GM12878 (cell line): ENCODE results near the gene MEIOB. TPM values are rescaled to one million over a fixed set of nuclear protein-coding genes. Genes with fewer than 3 reads are reported as not detected.

Source experiments
- ATAC-seq: fragments of 200-7000 bp; cut with Tn5 transposase; 3 replicates; pipeline ENCODE4 v1.9.1; 2020; ENCODE audit warnings: mild to moderate bottlenecking, moderate library complexity
- BruUV-seq: library from RNA; stranded (reverse); fragments of 400-500 nt; replicated peaks from 2 replicates; lab custom pipeline; 2021; lab: Mats Ljungman, UMichigan
- CTCF ChIA-PET: fragments of 300-600 bp; sonication (Branson Sonifier 250); formaldehyde crosslinking; extraction: SDS; loops from one replicate; lab custom pipeline; 2021; ENCODE audit warnings: inconsistent platforms; lab: Yijun Ruan, JAX
- POLR2A ChIA-PET: fragments of 350-600 bp; formaldehyde crosslinking; extraction: SDS; loops from one replicate; lab custom pipeline; 2021; ENCODE audit warnings: inconsistent platforms; lab: Charles Lee
- RAD21 ChIA-PET: fragments of 300-600 bp; sonication (Branson Sonifier 250); formaldehyde crosslinking; loops from one replicate; lab custom pipeline; 2023; ENCODE audit warnings: antibody characterized with exemption; ENCODE audit not compliant: unreplicated experiment; lab: Charles Lee
- SMC1A ChIA-PET: fragments of 300-600 bp; sonication (Branson Sonifier 250); formaldehyde crosslinking; loops from one replicate; lab custom pipeline; 2023; ENCODE audit not compliant: unreplicated experiment, uncharacterized antibody; lab: Charles Lee
- DNase-seq: peaks from one replicate; pipeline ENCODE4 v3.0.0-alpha.2; 2011; ENCODE audit warnings: low read depth, low spot score
- FAIRE-seq: peaks from 3 replicates; lab custom pipeline; 2011; peaks lifted over from hg19 to GRCh38; lab: Jason Lieb, UNC
- H2AFZ ChIP-seq: 2 replicates; pipeline ENCODE4 v1.6.0; 2011; ENCODE audit warnings: low read depth, low read length, control low read depth; ENCODE audit not compliant: control insufficient read depth
- H3K27ac ChIP-seq: 2 replicates; pipeline ENCODE4 v1.5.1; 2011; ENCODE audit warnings: control low read depth; ENCODE audit not compliant: control insufficient read depth, insufficient read depth
- H3K27me3 ChIP-seq, 2 experiments: replicated peaks in 1 of 2; 2 replicates each; pipeline versions ENCODE4 v1.6.0 to v1.6.1; 2011; ENCODE audit warnings: low read length in 1 of 2; ENCODE audit not compliant: control insufficient read depth in 2 of 2, insufficient read depth in 2 of 2
- H3K36me3 ChIP-seq, 2 experiments: 2 replicates each; pipeline ENCODE4 v1.5.1; 2011; ENCODE audit warnings: low read length in 1 of 2; ENCODE audit not compliant: control insufficient read depth in 2 of 2, insufficient read depth in 2 of 2
- H3K4me1 ChIP-seq: 2 replicates; pipeline ENCODE4 v1.6.1; 2011; ENCODE audit warnings: mild to moderate bottlenecking, low read length, moderate library complexity, mixed read lengths; ENCODE audit not compliant: control insufficient read depth, insufficient read depth
- H3K4me2 ChIP-seq: 2 replicates; pipeline ENCODE4 v1.6.0; 2011; ENCODE audit warnings: control low read depth; ENCODE audit not compliant: control insufficient read depth, insufficient read depth
- H3K4me3 ChIP-seq: fragments of 200-600 bp; sonication (generic); 2 replicates; pipeline ENCODE4 v1.5.1; 2016
- H3K79me2 ChIP-seq: 2 replicates; pipeline ENCODE4 v1.6.0; 2011; ENCODE audit warnings: low read length; ENCODE audit not compliant: control insufficient read depth, insufficient read depth
- H3K9ac ChIP-seq: 2 replicates; pipeline ENCODE4 v1.8.0; 2011; ENCODE audit warnings: low read length, control low read depth, mixed read lengths; ENCODE audit not compliant: control insufficient read depth, insufficient read depth
- H3K9me3 ChIP-seq: replicated peaks from 3 replicates; pipeline ENCODE4 v1.5.1; 2011; ENCODE audit warnings: mild to moderate bottlenecking, low read length; ENCODE audit not compliant: control insufficient read depth, insufficient read depth
- H4K20me1 ChIP-seq: 2 replicates; pipeline ENCODE4 v1.6.0; 2011; ENCODE audit not compliant: control insufficient read depth, insufficient read depth
- CHD4 ChIP-seq: fragments of 200-600 bp; sonication (generic); IDR thresholded peaks from 2 replicates; pipeline ENCODE4 v1.6.1; 2016; ENCODE audit warnings: mild to moderate bottlenecking
- ETV6 ChIP-seq, 2 experiments: fragments of 450-650 bp in 1 of 2; IDR thresholded peaks in 1 of 2; conservative IDR thresholded peaks in 1 of 2; 2 replicates each; pipeline ENCODE4 v1.6.1; 2014; ENCODE audit warnings: antibody characterized with exemption in 1 of 2, borderline replicate concordance in 1 of 2, low read depth in 1 of 2, mild to moderate bottlenecking in 1 of 2, moderate library complexity in 1 of 2
- IKZF2 ChIP-seq, 2 experiments: fragments of 450-650 bp; IDR thresholded peaks; 2 replicates each; pipeline ENCODE4 v1.6.1; 2017; ENCODE audit warnings: mild to moderate bottlenecking in 2 of 2, moderate library complexity in 2 of 2
- MTA2 ChIP-seq: fragments of 450-650 bp; IDR thresholded peaks from 2 replicates; pipeline ENCODE4 v1.6.1; 2016; ENCODE audit warnings: low read depth, mild to moderate bottlenecking, moderate library complexity
- MTA3 ChIP-seq: IDR thresholded peaks from 2 replicates; pipeline ENCODE4 v1.6.1; 2012; ENCODE audit warnings: low read length, inconsistent platforms, borderline replicate concordance
- NFYA ChIP-seq: IDR thresholded peaks from 2 replicates; pipeline ENCODE4 v1.6.1; 2011; ENCODE audit warnings: low read depth, mild to moderate bottlenecking, low read length, improper control_type of control experiment, borderline replicate concordance
- POLR2A ChIP-seq: IDR thresholded peaks from 2 replicates; pipeline ENCODE4 v1.6.1; 2011; ENCODE audit warnings: low read depth, mild to moderate bottlenecking, low read length
- POLR2AphosphoS2 ChIP-seq: IDR thresholded peaks from 2 replicates; pipeline ENCODE4 v1.6.1; 2011; ENCODE audit warnings: low read depth, mild to moderate bottlenecking, low read length, improper control_type of control experiment, moderate library complexity
- SMC3 ChIP-seq: IDR thresholded peaks from 2 replicates; pipeline ENCODE4 v1.6.1; 2011; ENCODE audit warnings: low read length, improper control_type of control experiment, borderline replicate concordance
- SPI1 ChIP-seq: IDR thresholded peaks from 2 replicates; pipeline ENCODE4 v1.6.1; 2011; ENCODE audit warnings: low read depth, mild to moderate bottlenecking, low read length, moderate library complexity, borderline replicate concordance; ENCODE audit not compliant: insufficient read depth
- SREBF2 ChIP-seq: IDR thresholded peaks from 2 replicates; pipeline ENCODE4 v1.6.1; 2012; ENCODE audit warnings: mild to moderate bottlenecking, low read length
- YY1 ChIP-seq: IDR thresholded peaks from 2 replicates; pipeline ENCODE4 v1.6.1; 2011; ENCODE audit warnings: low read depth, mild to moderate bottlenecking, low read length
- ZBTB40 ChIP-seq: fragments of 450-650 bp; IDR thresholded peaks from 2 replicates; pipeline ENCODE4 v1.6.1; 2016; ENCODE audit warnings: mild to moderate bottlenecking, moderate library complexity, borderline replicate concordance
- WGBS: methylation state at CpG from one replicate; pipeline ENCODE4 v1.1.6; 2016; ENCODE audit warnings: low lambda C conversion rate; ENCODE audit not compliant: insufficient replicate concordance, insufficient coverage; ENCODE audit errors: missing lambda C conversion rate; 5-methylcytosine and 5-hydroxymethylcytosine counted together
- in situ Hi-C: fragments of 300-500 bp; cut with MboI; formaldehyde crosslinking; loops from 9 replicates; pipeline ENCODE4 v1.14.3; 2018; ENCODE audit warnings: mixed read lengths
- intact Hi-C: fragments of 100-400 bp; cut with micrococcal nuclease; formaldehyde crosslinking; loops from one replicate; pipeline ENCODE4 v1.14.2; 2022; ENCODE audit not compliant: unreplicated experiment
- polyA plus RNA-seq, 11 experiments: library from polyadenylated mRNA; depleted of rRNA in 4 of 11; unstranded in 6 of 11; stranded (reverse) in 5 of 11; fragments of >200 nt; fragmentation: Nextera tagmentation in 4 of 11; fragmentation: Illumina TruSeq in 1 of 11; extraction: Ambion mirVana in 4 of 11; extraction: Trizol in 1 of 11; gene quantifications; 1 replicate in 1 of 11; 2 replicates in 10 of 11; pipeline versions ENCODE4 v1.2.1 to v1.2.3, GENCODE V29; 2011 to 2016; ENCODE audit warnings: inconsistent platforms in 2 of 11, missing spikeins in 2 of 11, low read depth in 1 of 11
- total RNA-seq, 4 experiments: library from RNA; depleted of rRNA in 3 of 4; stranded (reverse); fragments of >200 nt in 3 of 4; fragmentation: Illumina TruSeq in 1 of 4; extraction: Trizol in 1 of 4; gene quantifications; 2 replicates each; pipeline versions ENCODE4 v1.2.1 to v1.2.3, GENCODE V29; 2013 to 2021

The MEIOB gene
- total and polyA plus RNA-seq, 10 of the 15 experiments (the other 5 are each of a cell fraction or from before 2014, with no cell fraction given) = 0.04 to 0.26 (median 0.09) TPM; not detected in 5

GRCh38 chr16:1917665-1918350 is 45.8 kb upstream of the MEIOB start:
- H3K36me3 ChIP-seq = no peaks in the 10 kb centered on the region; a peak in 1 of 4 replicates
- BruUV-seq = no TSS peak
- DNase-seq = no peak
- H3K27me3 ChIP-seq = peaks cover 6 to 7% of the 10 kb centered on the region in 2 experiments; a peak in 3 of 4 replicates
- no peak for TF ChIP-seq MTA3
- no peak for TF ChIP-seq CHD4
- TF ChIP-seq POLR2AphosphoS2 = no peak
- no peak for TF ChIP-seq ZBTB40
- no peak for TF ChIP-seq YY1
- TF ChIP-seq ETV6 (conservative IDR thresholded peaks at IDR 0.05 in 1 of 2, IDR thresholded peaks at IDR 0.05 in 1 of 2; ENCODE audit: borderline replicate concordance in 1 of 2, low read depth in 1 of 2) = no peak
- TF ChIP-seq SMC3 = no peak
- TF ChIP-seq SREBF2 = no peak
- TF ChIP-seq IKZF2 (IDR thresholded peaks at IDR 0.05) = no peak
- TF ChIP-seq NFYA = no peak
- TF ChIP-seq MTA2 = no peak
- no peak for TF ChIP-seq POLR2A
- no peak for TF ChIP-seq SPI1
- no peak for ATAC-seq
- in situ Hi-C loops (no loop called here), intact Hi-C loops (no loop called here)
- ChIA-PET SMC1A (no interaction called here), RAD21 (no interaction called here), POLR2A (no interaction called here), CTCF (no interaction called here)
- no peak overlapping the region for H3K4me3 ChIP-seq
- H2AFZ ChIP-seq = no peak overlapping the region
- no peak overlapping the region for H3K27ac ChIP-seq
- no peaks in the 10 kb centered on the region for H3K9me3 ChIP-seq
- FAIRE-seq = no peak
- no peak overlapping the region for H3K9ac ChIP-seq
- H4K20me1 ChIP-seq = no peaks in the 10 kb centered on the region
- H3K79me2 ChIP-seq = no peaks in the 10 kb centered on the region
- no peaks in the 10 kb centered on the region for H3K4me1 ChIP-seq
- H3K4me2 ChIP-seq = no peak overlapping the region
- 14% methylated on average over 35 of the region's 81 CpGs for WGBS
